ENCODE measurements around the gene PCBP4. TPM values are rescaled to one million over a fixed set of nuclear protein-coding genes. Genes with fewer than 3 reads are reported as not detected.

The PCBP4 gene
- total RNA-seq, 2 experiments from 2014 or later = 2.0 to 12.5 TPM

- H3K4me1 ChIP-seq (ENCODE audit: insufficient read depth, low read length, poor library complexity, severe bottlenecking) = peaks cover 3% of the 10 kb centered on the region
- no peaks in the 10 kb centered on the region for H3K9me2 ChIP-seq (ENCODE audit: insufficient read depth, low read length)
- H3K9me3 ChIP-seq (ENCODE audit: low read length) = no peaks in the 10 kb centered on the region
- intact Hi-C loops (cut with micrococcal nuclease; ENCODE audit: unreplicated experiment) = no loop called here
- H3K4me2 ChIP-seq (ENCODE audit: low read length) = no peak overlapping the region
- no peaks in the 10 kb centered on the region for H3K79me2 ChIP-seq (ENCODE audit: insufficient read depth, low read depth, low read length)
- no TSS peak for BruUV-seq (replicated peaks)
- no peaks in the 10 kb centered on the region for H3K36me3 ChIP-seq (ENCODE audit: insufficient read depth, low read length)
- CTCF ChIA-PET (ENCODE audit: unreplicated experiment) = no interaction called here
- TF ChIP-seq CTCF (conservative IDR thresholded peaks at IDR 0.05; ENCODE audit: low read length) (no peak), EZH2phosphoT487 (IDR thresholded peaks at IDR 0.05; ENCODE audit: borderline replicate concordance, low read depth, low read length) (no peak)
- no peak overlapping the region for H3K27ac ChIP-seq (ENCODE audit: low read depth, low read length, poor library complexity, severe bottlenecking)
- no peak for DNase-seq (ENCODE audit: low spot score)
- H2AFZ ChIP-seq (ENCODE audit: low read length) = no peak overlapping the region
- no peaks in the 10 kb centered on the region for H4K20me1 ChIP-seq (ENCODE audit: insufficient read depth, low read length)
- POLR2A ChIA-PET = no interaction called here
- no peak overlapping the region for H3K4me3 ChIP-seq (ENCODE audit: low read depth, low read length, poor library complexity, severe bottlenecking)
These were observed 13.8 kb downstream of the PCBP4 start for GRCh38 chr3:51953445-51953844.

- H3K9me3 ChIP-seq (ENCODE audit: low read length) = no peaks in the 10 kb centered on the region
- no peak overlapping the region for H3K4me2 ChIP-seq (ENCODE audit: low read length)
- H3K4me1 ChIP-seq (ENCODE audit: insufficient read depth, low read length, poor library complexity, severe bottlenecking) = no peaks in the 10 kb centered on the region
- no TSS peak for BruUV-seq (replicated peaks)
- intact Hi-C loops (cut with micrococcal nuclease; ENCODE audit: unreplicated experiment) = no loop called here
- no peak overlapping the region for H3K27ac ChIP-seq (ENCODE audit: low read depth, low read length, poor library complexity, severe bottlenecking)
- no peak for DNase-seq (ENCODE audit: low spot score)
- no peaks in the 10 kb centered on the region for H4K20me1 ChIP-seq (ENCODE audit: insufficient read depth, low read length)
- no peaks in the 10 kb centered on the region for H3K9me2 ChIP-seq (ENCODE audit: insufficient read depth, low read length)
- H3K79me2 ChIP-seq (ENCODE audit: insufficient read depth, low read depth, low read length) = no peaks in the 10 kb centered on the region
- H3K4me3 ChIP-seq (ENCODE audit: low read depth, low read length, poor library complexity, severe bottlenecking) = no peak overlapping the region
- POLR2A ChIA-PET = interaction anchor here (0.7 kb wide), 1 partner anchor 317 kb away, joined by 3 read pairs; no protein-coding TSS in a partner anchor
- TF ChIP-seq CTCF (conservative IDR thresholded peaks at IDR 0.05; ENCODE audit: low read length) = no peak
- TF ChIP-seq EZH2phosphoT487 (IDR thresholded peaks at IDR 0.05; ENCODE audit: borderline replicate concordance, low read depth, low read length) = no peak
- H3K36me3 ChIP-seq (ENCODE audit: insufficient read depth, low read length) = no peaks in the 10 kb centered on the region
- no peak overlapping the region for H2AFZ ChIP-seq (ENCODE audit: low read length)
- CTCF ChIA-PET (ENCODE audit: unreplicated experiment) = interaction anchor here (0.9 kb wide), 1 partner anchor 8 kb away, joined by 3 read pairs; no protein-coding TSS in a partner anchor
These were observed 16.4 kb downstream of the PCBP4 start for GRCh38 chr3:51950899-51951298.

GRCh38 chr3:51949121-51949520 lies 18.1 kb downstream of the PCBP4 start:
- H3K79me2 ChIP-seq (ENCODE audit: insufficient read depth, low read depth, low read length) = no peaks in the 10 kb centered on the region
- intact Hi-C loops (cut with micrococcal nuclease; ENCODE audit: unreplicated experiment) = no loop called here
- H3K4me3 ChIP-seq (ENCODE audit: low read depth, low read length, poor library complexity, severe bottlenecking) = no peak overlapping the region
- ChIA-PET POLR2A (no interaction called here), CTCF (ENCODE audit: unreplicated experiment) (no interaction called here)
- no peaks in the 10 kb centered on the region for H3K4me1 ChIP-seq (ENCODE audit: insufficient read depth, low read length, poor library complexity, severe bottlenecking)
- H3K4me2 ChIP-seq (ENCODE audit: low read length) = no peak overlapping the region
- TF ChIP-seq EZH2phosphoT487 (IDR thresholded peaks at IDR 0.05; ENCODE audit: borderline replicate concordance, low read depth, low read length) (no peak), CTCF (conservative IDR thresholded peaks at IDR 0.05; ENCODE audit: low read length) (no peak)
- no peaks in the 10 kb centered on the region for H3K9me2 ChIP-seq (ENCODE audit: insufficient read depth, low read length)
- no peaks in the 10 kb centered on the region for H4K20me1 ChIP-seq (ENCODE audit: insufficient read depth, low read length)
- no peak for DNase-seq (ENCODE audit: low spot score)
- H3K36me3 ChIP-seq (ENCODE audit: insufficient read depth, low read length) = no peaks in the 10 kb centered on the region
- no peaks in the 10 kb centered on the region for H3K9me3 ChIP-seq (ENCODE audit: low read length)
- BruUV-seq (replicated peaks) = no TSS peak
- no peak overlapping the region for H2AFZ ChIP-seq (ENCODE audit: low read length)
- no peak overlapping the region for H3K27ac ChIP-seq (ENCODE audit: low read depth, low read length, poor library complexity, severe bottlenecking)
